Activated CD4-positive, CD25-positive, alpha-beta regulatory T cell treated with anti-CD3 and anti-CD28 coated beads, Interleukin-2, amount 50 U/mL, for 72 hours (primary cell): ENCODE results near the gene NFKBIB.
"Not testable (repeated sequence)": the region's sequence is repeated elsewhere in the genome, so short reads cannot be mapped to it uniquely, and the experiment has no call there.

Source experiments
- DNase-seq: peaks from one replicate; pipeline ENCODE4 v3.0.0; 2021

Gene NFKBIB

GRCh38 chr19:38930776-38931520 lies 31.2 kb downstream of the NFKBIB start, which contains the start of gene MRPS12:
Gene MRPS12, plus strand, starts transcription at chr19:38930944. Its CDS starts 351 bp downstream, at chr19:38931295.
- no peak for DNase-seq

GRCh38 chr19:38931521-38931793 lies 31.7 kb downstream of the NFKBIB start:
- no peak for DNase-seq

GRCh38 chr19:38932425-38933179 lies 32.8 kb downstream of the NFKBIB start:
- DNase-seq: no peak

GRCh38 chr19:38933544-38933943 lies 33.8 kb downstream of the NFKBIB start:
- no peak for DNase-seq

DNA sequence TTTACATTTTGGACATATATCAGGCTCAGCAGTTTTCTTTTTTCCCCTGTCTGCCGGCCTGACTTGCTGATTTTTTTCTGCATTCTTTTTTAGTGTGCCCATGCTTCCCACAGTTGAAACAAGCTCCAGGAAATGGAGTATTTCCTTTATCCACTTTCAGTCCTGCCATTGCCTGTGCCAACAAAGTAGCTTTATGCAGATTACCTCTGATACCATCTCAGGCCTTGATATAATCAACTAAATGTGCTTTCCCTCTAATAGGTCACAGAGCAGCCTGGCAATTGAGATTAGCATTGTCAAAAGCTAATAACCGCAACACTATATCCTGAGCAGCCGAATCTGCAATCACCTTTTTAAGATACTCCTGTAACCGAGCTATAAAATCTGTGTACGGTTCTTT lies 40.2 kb downstream of the NFKBIB start:
- no peak for DNase-seq

DNA sequence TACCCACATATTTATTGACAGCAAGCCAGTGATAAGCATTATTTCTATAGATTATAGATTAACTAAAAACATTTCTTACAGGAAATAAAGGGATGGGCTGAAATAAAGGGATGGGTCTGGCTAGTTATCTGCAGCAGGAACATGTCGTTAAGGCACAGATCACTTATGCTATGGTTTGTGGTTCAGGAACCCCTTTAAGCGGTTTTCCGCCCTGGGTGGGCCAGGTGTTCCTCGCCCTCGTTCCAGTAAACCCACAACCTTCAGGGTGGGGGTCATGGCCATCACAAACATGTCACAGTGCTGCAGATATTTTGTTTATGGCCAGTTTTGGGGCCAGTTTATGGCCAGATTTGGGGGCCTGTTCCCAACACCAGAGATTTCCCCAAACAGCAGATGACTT lies 41.7 kb downstream of the NFKBIB start:
- DNase-seq: not testable (repeated sequence)

DNA sequence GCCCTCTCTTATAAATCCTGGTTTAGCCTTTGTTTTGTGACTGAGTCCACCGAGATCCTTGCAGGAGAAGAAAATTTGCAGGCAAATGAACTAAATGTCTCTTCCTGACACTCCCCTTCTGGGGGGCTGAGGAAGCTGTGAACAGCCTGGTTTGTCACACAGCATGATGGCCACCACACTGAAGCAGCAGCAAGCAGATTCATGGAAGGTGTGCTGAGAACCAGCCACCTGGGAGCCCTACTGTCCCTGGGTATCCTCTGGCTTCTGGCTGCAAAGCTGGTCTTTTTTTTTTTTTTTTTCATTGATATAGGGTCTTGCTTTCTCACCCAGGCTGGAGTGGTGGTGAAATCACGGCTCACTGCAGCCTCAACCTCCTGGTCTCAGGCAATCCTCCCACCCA lies 42.2 kb downstream of the NFKBIB start:
- DNase-seq: no peak

DNA sequence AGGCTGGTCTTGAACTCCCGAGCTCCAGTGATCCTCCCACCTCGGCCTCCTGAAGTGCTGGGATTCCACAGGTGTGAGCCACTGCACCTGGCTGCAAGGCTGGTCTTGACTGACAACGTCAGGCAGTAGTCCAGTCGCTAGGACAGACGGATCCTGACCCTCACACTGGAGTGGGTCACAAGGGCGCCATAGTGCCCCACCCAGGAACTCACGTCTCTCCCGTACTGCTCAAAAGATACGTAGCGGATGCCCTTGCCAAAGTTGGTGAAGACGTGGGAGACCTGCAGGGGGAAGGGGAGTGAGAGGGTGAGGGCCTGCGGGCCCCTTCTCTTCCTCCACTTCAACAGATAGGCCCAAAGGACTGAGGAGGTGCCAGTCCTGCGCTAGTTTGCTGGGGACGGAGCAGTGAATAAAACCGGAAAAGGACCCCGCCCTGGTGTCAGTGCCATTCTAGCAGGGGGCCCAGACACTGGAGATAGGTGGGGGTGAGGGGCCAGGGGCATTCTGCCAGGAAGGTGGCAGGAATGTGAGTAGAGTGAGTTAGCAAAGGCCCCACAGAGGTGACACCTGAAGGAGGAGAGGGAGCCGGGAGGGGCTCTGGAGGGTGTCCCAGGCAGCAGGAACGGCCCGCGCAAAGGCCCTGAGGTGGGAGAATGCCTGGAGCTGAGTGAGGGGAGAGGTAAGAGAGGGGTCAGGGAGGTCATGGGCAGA lies 42.9 kb downstream of the NFKBIB start:
- no peak for DNase-seq

DNA sequence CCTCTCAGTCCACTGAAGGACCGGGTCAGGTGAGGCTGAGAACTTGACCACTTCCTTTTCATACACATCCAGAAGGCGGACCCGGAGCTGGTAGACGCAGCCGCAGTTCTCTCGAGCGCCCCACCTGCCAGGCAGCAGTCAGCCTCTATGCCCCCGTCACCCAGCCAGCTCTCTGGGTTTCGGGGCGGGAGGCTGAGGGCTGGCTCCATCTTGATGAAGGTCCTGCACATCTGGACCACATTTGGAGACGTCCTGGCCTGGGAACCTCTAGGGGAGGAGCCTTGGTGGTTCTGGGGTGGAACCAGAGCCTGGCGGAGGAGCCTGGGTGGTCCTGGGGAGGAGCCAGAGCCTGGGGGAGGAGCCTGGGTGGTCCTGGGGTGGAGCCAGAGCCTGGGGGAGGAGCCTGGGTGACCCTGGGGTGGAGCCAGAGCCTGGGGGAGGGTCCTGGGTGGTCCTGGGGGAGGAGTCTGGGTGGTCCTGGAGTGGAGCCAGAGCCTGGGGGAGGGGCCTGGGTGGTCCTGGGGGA lies 45.3 kb downstream of the NFKBIB start:
- no peak for DNase-seq

DNA sequence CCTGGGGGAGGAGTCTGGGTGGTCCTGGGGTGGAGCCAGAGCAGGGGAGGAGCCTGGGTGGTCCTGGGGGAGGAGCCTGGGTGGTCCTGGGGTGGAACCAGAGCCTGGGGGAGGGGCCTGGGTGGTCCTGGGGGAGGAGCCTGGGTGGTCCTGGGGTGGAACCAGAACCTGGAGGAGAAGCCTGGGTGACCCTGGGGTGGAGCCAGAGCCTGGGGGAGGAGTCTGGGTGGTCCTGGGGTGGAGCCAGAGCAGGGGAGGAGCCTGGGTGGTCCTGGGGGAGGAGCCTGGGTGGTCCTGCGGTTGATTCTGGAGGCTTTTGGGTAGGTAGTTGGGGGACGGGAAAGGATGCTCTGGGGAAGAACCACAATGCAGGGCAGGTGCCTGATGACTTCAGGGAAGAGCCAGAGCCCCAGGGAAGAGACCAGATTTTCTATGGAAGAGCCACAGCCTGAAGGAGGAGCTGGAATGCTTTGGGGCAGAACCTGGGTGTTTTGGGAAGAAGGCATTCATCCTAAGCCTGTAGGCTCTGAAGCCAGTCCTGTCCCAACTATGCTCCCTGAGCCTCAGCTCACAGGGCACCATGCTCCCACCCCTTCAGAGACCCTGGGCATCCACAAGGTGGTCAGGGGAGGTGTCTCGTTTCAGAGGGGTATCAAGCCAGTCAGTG lies 45.9 kb downstream of the NFKBIB start:
- no peak for DNase-seq

DNA sequence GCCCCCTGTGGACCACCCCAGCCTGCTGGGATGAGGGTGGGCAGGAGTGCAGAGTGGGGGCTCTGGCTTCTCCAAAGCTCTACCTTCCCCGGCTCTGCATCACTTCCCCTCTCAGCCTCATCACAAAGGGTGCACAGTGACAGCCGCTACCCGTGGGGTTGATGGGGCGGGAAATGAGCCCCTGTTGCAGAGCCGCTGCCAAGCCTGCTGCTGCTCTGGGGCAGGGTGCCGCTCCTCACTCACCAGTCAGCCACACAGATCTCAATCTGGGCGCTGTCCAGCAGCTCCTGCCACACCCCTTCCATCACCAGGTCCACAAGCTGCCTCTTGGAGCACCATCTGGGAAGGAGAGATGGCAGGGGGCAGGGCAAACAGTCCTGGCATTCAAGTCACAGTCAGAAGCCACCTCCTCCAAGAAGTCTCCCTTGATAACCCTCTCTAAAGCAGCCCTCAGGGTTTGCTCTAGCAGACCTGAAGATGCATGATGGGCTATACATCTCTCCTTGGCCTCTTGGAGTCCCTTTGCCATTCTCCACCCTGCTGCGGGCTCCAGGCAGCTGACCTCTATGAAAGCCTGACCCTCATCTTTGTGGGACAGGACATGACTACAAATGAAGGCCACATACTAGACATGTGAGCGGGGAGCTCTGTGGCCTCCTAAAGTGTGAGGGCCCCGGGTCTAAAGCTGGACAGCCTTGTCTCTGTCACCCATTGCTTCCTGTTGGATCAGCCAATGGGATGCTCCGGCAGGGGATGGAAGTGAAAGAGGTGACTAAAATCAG lies 46.7 kb downstream of the NFKBIB start:
- DNase-seq: no peak

GRCh38 chr19:38949580-38950367 lies 50.0 kb downstream of the NFKBIB start:
- DNase-seq: peak; percentile 83

DNA sequence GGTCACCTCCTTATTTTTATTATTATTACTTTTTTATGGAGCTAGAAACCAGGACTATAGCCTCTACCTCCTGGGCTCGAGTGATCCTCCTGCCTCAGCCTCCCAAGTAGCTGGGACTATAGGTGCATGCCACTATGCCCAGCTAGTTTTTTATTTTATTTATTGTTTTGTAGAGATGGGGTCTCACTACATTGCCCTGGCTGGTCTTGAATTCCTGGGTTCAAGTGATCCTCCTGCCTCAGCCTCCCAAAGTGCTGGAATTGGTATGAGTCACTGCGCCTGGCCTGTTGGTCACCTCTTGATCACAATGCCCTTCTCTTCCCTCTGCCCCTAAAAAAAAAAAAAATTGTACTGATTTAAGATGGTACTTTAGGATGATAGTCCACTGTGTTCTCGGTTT lies 51.4 kb downstream of the NFKBIB start:
- no peak for DNase-seq

DNA sequence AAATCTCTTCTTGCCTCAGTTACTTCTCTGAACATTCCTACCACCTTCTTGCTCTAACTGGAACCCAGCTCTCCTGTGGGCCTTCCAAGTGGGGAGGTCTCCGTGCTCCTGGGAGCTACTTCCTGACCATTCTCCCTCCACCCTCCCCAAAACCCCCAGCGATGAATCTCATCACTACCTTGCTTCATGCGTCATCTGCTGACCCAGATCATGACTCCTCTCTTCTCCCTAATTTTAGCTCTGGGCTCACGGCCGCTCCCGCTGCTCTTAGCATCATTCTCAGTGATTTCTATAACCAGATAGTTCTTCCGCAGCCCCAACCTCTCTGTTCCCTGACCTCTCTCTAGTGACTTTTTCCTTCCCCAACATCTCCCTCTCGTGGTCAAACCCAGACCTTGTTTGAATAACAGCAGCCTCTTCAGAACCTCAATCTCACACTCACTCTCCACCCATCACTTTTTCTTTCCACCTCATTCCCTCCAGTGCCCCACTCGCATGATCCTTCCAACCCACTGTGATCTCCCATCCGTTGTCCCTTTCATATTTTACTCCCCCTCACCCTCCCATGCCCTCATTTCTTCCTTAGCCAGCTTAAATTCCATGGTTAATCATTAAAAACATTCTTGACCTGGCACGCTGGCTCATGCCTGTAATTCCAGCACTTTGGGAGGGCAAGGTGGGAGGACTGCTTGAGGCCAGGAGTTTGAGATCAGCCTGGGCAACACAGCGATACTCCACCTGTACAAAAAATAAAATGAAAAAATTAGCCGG lies 52.8 kb downstream of the NFKBIB start:
- DNase-seq: no peak

- DNase-seq: no peak
These were observed 53.9 kb downstream of the NFKBIB start for GRCh38 chr19:38953677-38954076.

DNA sequence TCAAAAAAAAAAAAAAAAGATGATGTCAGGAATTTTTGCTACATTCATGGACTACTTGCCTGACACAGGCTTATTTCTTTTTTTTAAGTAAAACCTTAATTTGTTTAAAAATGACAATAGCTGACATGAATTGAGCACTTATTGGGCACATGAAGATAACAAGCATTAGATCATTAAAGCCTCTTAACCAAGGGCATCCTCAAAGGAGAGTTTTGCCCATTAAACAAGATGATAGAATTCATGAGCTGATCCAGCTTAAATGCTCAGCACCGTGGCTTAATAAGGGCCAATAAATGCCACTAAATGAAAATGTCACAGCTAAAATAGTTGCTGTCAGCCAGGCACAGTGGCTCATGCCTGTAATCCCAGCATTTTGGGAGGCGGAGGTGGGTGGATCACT lies 56.5 kb downstream of the NFKBIB start:
- DNase-seq: no peak

DNA sequence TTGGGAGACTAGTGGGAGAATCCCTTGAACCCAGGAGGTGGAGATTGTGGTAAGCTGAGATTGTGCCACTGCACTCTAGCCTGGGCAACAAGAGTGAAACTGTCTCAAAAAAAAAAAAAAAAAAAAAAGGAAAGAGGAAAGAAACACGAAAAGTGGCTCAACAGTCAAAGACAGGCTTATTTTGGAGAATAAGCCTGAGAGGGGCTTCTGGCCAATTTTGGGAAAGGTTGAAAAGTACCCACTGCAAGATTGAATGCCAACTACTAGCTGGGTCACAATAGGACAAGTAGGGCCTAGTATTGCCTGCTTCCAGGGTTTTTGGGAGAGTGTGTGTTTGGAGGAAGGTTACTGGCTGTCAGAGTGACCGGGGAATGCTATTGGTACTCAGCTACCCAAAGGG lies 58.5 kb downstream of the NFKBIB start:
- no peak for DNase-seq
